Neuronal stem cell (in vitro differentiated cells): ENCODE measurements around the gene MRPL43.

ENCODE experiments used
- DNase-seq: peaks from one replicate; pipeline ENCODE4 v3.0.0-alpha.2; 2013; ENCODE audit warnings: low spot score
- H2AFZ ChIP-seq: one replicate; pipeline ENCODE4 v1.6.1; 2013; ENCODE audit warnings: mild to moderate bottlenecking, low read length, inconsistent platforms
- H2AK5ac ChIP-seq: 2 replicates; pipeline ENCODE4 v1.6.1; 2013; ENCODE audit warnings: low read depth, mild to moderate bottlenecking, inconsistent platforms, low read length, moderate library complexity, mixed read lengths
- H2BK120ac ChIP-seq: 2 replicates; pipeline ENCODE4 v1.6.1; 2013; ENCODE audit warnings: low read depth, mild to moderate bottlenecking, inconsistent platforms, low read length, moderate library complexity, mixed read lengths
- H2BK12ac ChIP-seq: one replicate; pipeline ENCODE4 v1.6.1; 2013; ENCODE audit warnings: low read length, inconsistent platforms
- H2BK15ac ChIP-seq: 2 replicates; pipeline ENCODE4 v1.6.1; 2013; ENCODE audit warnings: mild to moderate bottlenecking, low read length, inconsistent platforms, mixed read lengths
- H2BK5ac ChIP-seq: one replicate; pipeline ENCODE4 v1.6.1; 2013; ENCODE audit warnings: inconsistent platforms, mild to moderate bottlenecking, low read length, moderate library complexity
- H3K14ac ChIP-seq: one replicate; pipeline ENCODE4 v1.6.1; 2013; ENCODE audit warnings: low read length, inconsistent platforms
- H3K18ac ChIP-seq: 2 replicates; pipeline ENCODE4 v1.6.1; 2013; ENCODE audit warnings: low read length, inconsistent platforms
- H3K23ac ChIP-seq: 2 replicates; pipeline ENCODE4 v1.6.1; 2013; ENCODE audit warnings: low read depth, mild to moderate bottlenecking, mixed read lengths, low read length, inconsistent platforms; ENCODE audit not compliant: poor library complexity
- H3K27ac ChIP-seq: replicated peaks from 3 replicates; pipeline ENCODE4 v1.5.1; 2013; ENCODE audit warnings: low read length, inconsistent platforms
- H3K27me3 ChIP-seq, 3 experiments: 2 replicates each; pipeline ENCODE4 v1.6.1; 2013; ENCODE audit warnings: low read length in 3 of 3, mild to moderate bottlenecking in 2 of 3, inconsistent platforms in 1 of 3, low read depth in 1 of 3, mixed read lengths in 1 of 3, moderate library complexity in 1 of 3; ENCODE audit not compliant: control insufficient read depth in 3 of 3, insufficient read depth in 3 of 3
- H3K36me3 ChIP-seq, 2 donors: replicated peaks in 1 of 2; 2 replicates each; pipeline ENCODE4 v1.6.1; 2013; ENCODE audit warnings: low read length in 2 of 2; ENCODE audit not compliant: control insufficient read depth in 2 of 2, insufficient read depth in 2 of 2
- H3K4ac ChIP-seq: 2 replicates; pipeline ENCODE4 v1.6.1; 2013; ENCODE audit warnings: inconsistent platforms, mild to moderate bottlenecking, low read length, moderate library complexity
- H3K4me1 ChIP-seq, 2 donors: 1 replicate in 1 of 2; 2 replicates in 1 of 2; pipeline ENCODE4 v1.6.1; 2013; ENCODE audit warnings: low read length in 2 of 2, low read depth in 1 of 2; ENCODE audit not compliant: control insufficient read depth in 2 of 2, insufficient read depth in 1 of 2
- H3K4me2 ChIP-seq: one replicate; pipeline ENCODE4 v1.6.1; 2013; ENCODE audit warnings: mild to moderate bottlenecking, low read length, inconsistent platforms; ENCODE audit not compliant: insufficient read depth, poor library complexity, severe bottlenecking
- H3K4me3 ChIP-seq, 2 donors: 2 replicates each; pipeline ENCODE4 v1.5.1; 2013; ENCODE audit warnings: low read length in 2 of 2, mild to moderate bottlenecking in 2 of 2, inconsistent platforms in 1 of 2, moderate library complexity in 1 of 2
- H3K79me1 ChIP-seq: one replicate; pipeline ENCODE4 v1.6.1; 2013; ENCODE audit warnings: low read depth, mild to moderate bottlenecking, inconsistent platforms, low read length, moderate library complexity
- H3K9ac ChIP-seq: one replicate; pipeline ENCODE4 v1.6.1; 2013; ENCODE audit warnings: mild to moderate bottlenecking, low read depth, low read length, inconsistent platforms; ENCODE audit not compliant: poor library complexity
- H3K9me3 ChIP-seq, 2 donors: replicated peaks in 1 of 2; 2 replicates each; pipeline versions ENCODE3 to v1.6.1; 2013; ENCODE audit warnings: low read length in 2 of 2, mild to moderate bottlenecking in 2 of 2, inconsistent platforms in 1 of 2, low read depth in 1 of 2, mixed read lengths in 1 of 2, moderate library complexity in 1 of 2; ENCODE audit not compliant: control insufficient read depth in 2 of 2, insufficient read depth in 1 of 2
- H4K8ac ChIP-seq: one replicate; pipeline ENCODE4 v1.6.1; 2013; ENCODE audit warnings: low read depth, mild to moderate bottlenecking, inconsistent platforms, low read length, moderate library complexity
- H4K91ac ChIP-seq: one replicate; pipeline ENCODE4 v1.6.1; 2013; ENCODE audit warnings: low read length, low read depth, mild to moderate bottlenecking, inconsistent platforms; ENCODE audit not compliant: poor library complexity
- WGBS, 2 donors: extraction: QIAGEN DNeasy Blood & Tissue Kit; methylation state at CpG; one replicate each; pipeline ENCODE4 v1.1.7; 2013; ENCODE audit warnings: missing lambda C conversion rate in 2 of 2, mixed read lengths in 1 of 2; ENCODE audit not compliant: insufficient read length in 2 of 2, insufficient replicate concordance in 1 of 2; ENCODE audit errors: extremely low coverage in 2 of 2; 5-methylcytosine and 5-hydroxymethylcytosine counted together

The MRPL43 gene

DNA sequence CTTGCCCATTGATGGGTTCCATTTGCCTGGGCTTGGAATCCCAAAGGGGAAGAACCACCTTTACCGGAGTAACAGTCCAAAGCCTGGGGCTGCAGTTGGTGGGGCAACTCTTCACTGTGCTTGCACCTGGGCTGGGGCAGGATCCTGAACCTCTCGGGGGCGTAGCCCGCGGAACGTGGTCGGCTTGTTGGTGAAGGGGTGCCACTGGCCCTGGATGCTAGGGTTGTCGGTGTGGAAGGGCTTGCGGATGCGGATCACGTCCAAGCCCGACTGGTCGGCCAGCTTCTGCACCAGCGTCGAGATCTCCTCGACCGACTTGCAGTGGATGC is 710 bp downstream of the MRPL43 start:
- H3K4me3 ChIP-seq: peak overlapping the region; percentile 88 to 93
- H3K36me3 ChIP-seq: peaks cover 36 to 74% of the 10 kb centered on the region in 2 donors
- no CpG with 5 or more reads among the region's 17 CpGs for WGBS, 2 donors
- H2AFZ ChIP-seq: peak overlapping the region; percentile 98
- peak overlapping the region; percentile 82 for H3K4me2 ChIP-seq
- peak overlapping the region; percentile 91 for H2BK5ac ChIP-seq
- no peak overlapping the region for H4K8ac ChIP-seq
- H2AK5ac ChIP-seq: peak overlapping the region; percentile 67
- H3K9ac ChIP-seq: peak overlapping the region; percentile 98
- H2BK15ac ChIP-seq: no peak overlapping the region
- peak overlapping the region; percentile 97 for H3K23ac ChIP-seq
- no peaks in the 10 kb centered on the region for H3K27me3 ChIP-seq
- no peak overlapping the region for H3K4ac ChIP-seq
- H3K27ac ChIP-seq: no peak overlapping the region
- peaks cover 10% of the 10 kb centered on the region for H3K79me1 ChIP-seq
- H4K91ac ChIP-seq: no peak overlapping the region
- peak overlapping the region; percentile 39 for H3K14ac ChIP-seq
- H3K18ac ChIP-seq: peak overlapping the region; percentile 87
- H3K9me3 ChIP-seq: peaks cover 0 to 3% of the 10 kb centered on the region in 2 donors
- H2BK12ac ChIP-seq: no peak overlapping the region
- H3K4me1 ChIP-seq: peaks cover 12 to 13% of the 10 kb centered on the region in 2 donors
- H2BK120ac ChIP-seq: no peak overlapping the region
- no peak for DNase-seq

- Histone ChIP-seq H3K23ac (no peak overlapping the region), H2AK5ac (no peak overlapping the region), H3K9ac (no peak overlapping the region), H2BK12ac (no peak overlapping the region), H2BK120ac (no peak overlapping the region), H2AFZ (no peak overlapping the region), H2BK15ac (no peak overlapping the region), H3K4me2 (no peak overlapping the region), H4K91ac (no peak overlapping the region), H3K4me3 (no peak overlapping the region), H3K9me3 (peaks cover 0 to 3% of the 10 kb centered on the region in 2 donors), H3K27me3 (no peaks in the 10 kb centered on the region), H3K4me1 (peaks cover 12 to 13% of the 10 kb centered on the region in 2 donors), H3K4ac (no peak overlapping the region), H3K14ac (no peak overlapping the region), H4K8ac (no peak overlapping the region), H3K79me1 (peaks cover 10% of the 10 kb centered on the region), H3K36me3 (peaks cover 33 to 74% of the 10 kb centered on the region in 2 donors), H3K18ac (no peak overlapping the region), H2BK5ac (no peak overlapping the region), H3K27ac (no peak overlapping the region)
- no peak for DNase-seq
- no CpG with 5 or more reads among the region's 5 CpGs for WGBS, 2 donors
Observed at GRCh38 chr10:100985336-100985735, 2.0 kb downstream of the MRPL43 start.

GRCh38 chr10:100984672-100985177 is 2.6 kb downstream of the MRPL43 start:
- H4K91ac ChIP-seq: no peak overlapping the region
- H2AFZ ChIP-seq: no peak overlapping the region
- H3K23ac ChIP-seq: no peak overlapping the region
- no peak overlapping the region for H3K4me3 ChIP-seq
- H3K9me3 ChIP-seq: peaks cover 0 to 3% of the 10 kb centered on the region in 2 donors
- no peak overlapping the region for H3K9ac ChIP-seq
- H3K4me1 ChIP-seq: peaks cover 12 to 13% of the 10 kb centered on the region in 2 donors
- no peak overlapping the region for H3K18ac ChIP-seq
- H3K27me3 ChIP-seq: no peaks in the 10 kb centered on the region
- no peak for DNase-seq
- H2BK12ac ChIP-seq: no peak overlapping the region
- H3K14ac ChIP-seq: no peak overlapping the region
- no peak overlapping the region for H2AK5ac ChIP-seq
- H4K8ac ChIP-seq: no peak overlapping the region
- no peak overlapping the region for H3K4ac ChIP-seq
- H3K79me1 ChIP-seq: peaks cover 10% of the 10 kb centered on the region
- H2BK15ac ChIP-seq: no peak overlapping the region
- no peak overlapping the region for H2BK5ac ChIP-seq
- H2BK120ac ChIP-seq: no peak overlapping the region
- WGBS, 2 donors: no CpG with 5 or more reads among the region's 2 CpGs
- peaks cover 35 to 74% of the 10 kb centered on the region in 2 donors for H3K36me3 ChIP-seq
- H3K27ac ChIP-seq: no peak overlapping the region
- H3K4me2 ChIP-seq: no peak overlapping the region

DNA sequence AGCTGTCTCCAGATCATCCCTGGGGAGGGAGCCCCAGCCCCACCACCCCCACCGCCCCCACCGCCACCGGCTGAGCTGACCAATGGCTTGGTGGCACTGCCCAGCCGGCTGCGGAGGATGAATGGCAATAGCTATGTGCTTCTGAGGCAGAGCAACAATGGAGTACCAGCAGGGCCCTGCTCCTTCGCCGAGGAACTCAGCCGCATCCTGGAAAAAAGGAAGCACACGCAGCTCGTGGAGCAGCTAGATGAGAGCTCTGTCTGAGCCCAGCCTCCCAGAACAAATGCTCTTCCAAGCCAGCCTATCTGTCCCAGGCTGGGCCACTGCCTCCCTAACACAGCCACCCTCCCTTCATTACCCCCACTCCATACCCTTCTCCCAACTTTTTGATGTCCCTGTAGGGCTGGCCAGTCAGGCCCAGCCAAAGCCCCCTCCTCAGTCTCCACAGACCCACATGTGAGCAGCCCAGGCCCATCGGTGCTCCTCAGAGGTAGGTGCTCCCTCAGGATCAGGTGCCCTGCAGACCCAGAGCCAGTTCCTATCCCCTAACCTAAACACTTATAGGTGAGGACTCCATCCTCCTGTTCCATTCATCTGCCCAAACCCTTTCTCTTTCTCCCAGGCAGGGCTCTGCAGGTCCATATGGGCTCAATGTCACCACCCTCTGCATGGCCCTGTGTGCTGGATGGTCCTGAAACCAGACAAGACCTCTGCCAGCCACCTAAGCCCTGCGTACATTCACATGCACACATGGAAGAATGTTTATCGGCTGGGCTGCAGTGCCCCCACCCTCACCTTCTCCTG is 3.2 kb downstream of the MRPL43 start:
- Histone ChIP-seq H3K4me1 (peaks cover 12 to 13% of the 10 kb centered on the region in 2 donors), H4K8ac (no peak overlapping the region), H3K23ac (no peak overlapping the region), H4K91ac (no peak overlapping the region), H2AFZ (no peak overlapping the region), H2BK120ac (no peak overlapping the region), H2BK5ac (no peak overlapping the region), H3K9ac (peak overlapping the region; percentile 35), H3K9me3 (peaks cover 0 to 3% of the 10 kb centered on the region in 2 donors), H3K14ac (no peak overlapping the region), H3K4ac (no peak overlapping the region), H2AK5ac (no peak overlapping the region), H3K4me2 (no peak overlapping the region), H3K27ac (no peak overlapping the region), H3K36me3 (peaks cover 32 to 71% of the 10 kb centered on the region in 2 donors), H2BK15ac (no peak overlapping the region), H3K79me1 (peaks cover 10% of the 10 kb centered on the region), H3K4me3 (no peak overlapping the region), H3K18ac (no peak overlapping the region), H3K27me3 (no peaks in the 10 kb centered on the region), H2BK12ac (no peak overlapping the region)
- WGBS, 2 donors: no CpG with 5 or more reads among the region's 13 CpGs
- DNase-seq: no peak
